SK-N-MC (cell line): ENCODE measurements around the gene NHSL2.
"Not testable (repeated sequence)": the region's sequence is repeated elsewhere in the genome, so short reads cannot be mapped to it uniquely, and the experiment has no call there.

Source experiments
- DNase-seq: peaks from one replicate; pipeline ENCODE4 v3.0.0-alpha.2; 2011; ENCODE audit warnings: low read depth, low spot score
- H3K27ac ChIP-seq: fragments of 200-600 bp; sonication (generic); 2 replicates; pipeline ENCODE4 v1.5.1; 2016; ENCODE audit warnings: mixed run types
- H3K36me3 ChIP-seq: fragments of 200-600 bp; sonication (generic); 2 replicates; pipeline ENCODE4 v1.6.1; 2017; ENCODE audit warnings: antibody characterized with exemption, low read length, mixed read lengths; ENCODE audit not compliant: insufficient read depth
- H3K4me3 ChIP-seq: fragments of 200-600 bp; sonication (generic); 2 replicates; pipeline ENCODE4 v1.5.1; 2016
- H3K9ac ChIP-seq: fragments of 200-600 bp; sonication (generic); 2 replicates; pipeline ENCODE4 v1.8.0; 2017; ENCODE audit warnings: mixed run types, mixed read lengths; ENCODE audit not compliant: insufficient read length
- H3K9me3 ChIP-seq: fragments of 200-600 bp; sonication (generic); 2 replicates; pipeline ENCODE4 v1.6.1; 2017; ENCODE audit warnings: low read depth, mild to moderate bottlenecking, antibody characterized with exemption, low read length, moderate library complexity, mixed read lengths
- EZH2 ChIP-seq: fragments of 200-600 bp; sonication (generic); IDR thresholded peaks from one replicate; pipeline ENCODE4 v1.6.1; 2017; ENCODE audit warnings: antibody characterized with exemption
- FOXP2 ChIP-seq: optimal IDR thresholded peaks from 2 replicates; pipeline ENCODE3; 2011; ENCODE audit warnings: mild to moderate bottlenecking, moderate library complexity; ENCODE audit not compliant: insufficient read depth; ENCODE audit errors: extremely low read length, control extremely low read depth
- POLR2AphosphoS5 ChIP-seq: IDR thresholded peaks from 2 replicates; pipeline ENCODE4 v1.6.1; 2012; ENCODE audit warnings: mild to moderate bottlenecking, low read depth, low read length, borderline replicate concordance

NHSL2 gene

DNA sequence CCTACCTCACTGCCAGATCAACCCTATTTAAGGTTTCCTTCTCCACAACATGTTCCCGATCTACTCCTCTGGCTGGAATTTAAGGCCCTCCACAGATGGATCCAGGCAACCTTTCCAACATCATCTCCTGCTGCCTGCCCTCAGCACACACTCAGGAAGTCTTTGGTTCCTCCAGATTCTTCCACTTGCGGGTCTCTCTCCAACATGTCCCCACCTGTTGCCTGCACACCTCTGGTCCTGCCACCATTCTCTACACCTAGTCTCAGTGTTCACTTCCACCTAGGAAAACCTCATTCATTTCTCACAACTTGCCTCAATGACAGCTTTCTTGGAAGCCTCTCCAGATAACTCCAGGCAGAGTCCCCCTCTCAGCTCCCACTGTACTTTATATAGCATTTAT, 140.9 kb downstream of the NHSL2 start:
- Histone ChIP-seq H3K4me3 (no peak overlapping the region), H3K27ac (no peak overlapping the region), H3K9me3 (no peaks in the 10 kb centered on the region), H3K9ac (no peak overlapping the region), H3K36me3 (no peaks in the 10 kb centered on the region)
- no peak for TF ChIP-seq FOXP2
- no peak for TF ChIP-seq POLR2AphosphoS5
- no peak for TF ChIP-seq EZH2
- DNase-seq: no peak

DNA sequence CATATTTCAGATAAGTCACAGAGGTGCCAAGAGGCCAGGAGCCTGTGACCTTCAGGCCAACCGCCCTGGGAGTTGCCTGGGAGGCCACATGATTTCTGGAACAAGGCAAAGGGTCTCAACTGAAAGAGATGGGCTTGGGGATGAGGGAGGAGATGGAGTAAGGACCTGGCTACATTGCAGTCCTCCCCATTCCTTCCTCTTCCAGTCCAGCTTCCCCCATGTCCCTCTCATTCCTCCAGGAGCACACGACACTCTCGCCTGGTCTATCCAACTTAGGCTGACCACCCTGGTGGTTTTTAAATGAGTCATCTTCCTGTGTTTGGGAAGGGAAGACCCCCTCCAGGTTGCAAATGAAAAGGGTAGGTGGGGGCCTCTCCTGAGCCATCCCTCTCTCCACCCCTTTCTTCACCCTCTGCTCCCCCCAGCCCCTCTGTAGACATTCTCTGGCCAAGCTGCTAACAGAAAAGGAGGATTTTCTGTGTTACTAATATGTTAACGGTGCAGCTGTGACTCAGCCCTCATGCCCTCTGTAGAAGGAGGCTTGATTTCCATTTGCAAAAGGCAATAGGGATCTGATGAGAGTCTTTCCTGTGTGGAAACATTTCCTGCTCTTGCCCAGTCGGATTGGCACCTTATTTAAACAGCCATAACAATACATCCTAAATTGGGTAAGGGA, 141.9 kb downstream of the NHSL2 start:
- Histone ChIP-seq H3K27ac (no peak overlapping the region), H3K4me3 (no peak overlapping the region), H3K36me3 (no peaks in the 10 kb centered on the region), H3K9ac (no peak overlapping the region), H3K9me3 (no peaks in the 10 kb centered on the region)
- TF ChIP-seq FOXP2 (no peak), EZH2 (no peak), POLR2AphosphoS5 (no peak)
- no peak for DNase-seq

DNA sequence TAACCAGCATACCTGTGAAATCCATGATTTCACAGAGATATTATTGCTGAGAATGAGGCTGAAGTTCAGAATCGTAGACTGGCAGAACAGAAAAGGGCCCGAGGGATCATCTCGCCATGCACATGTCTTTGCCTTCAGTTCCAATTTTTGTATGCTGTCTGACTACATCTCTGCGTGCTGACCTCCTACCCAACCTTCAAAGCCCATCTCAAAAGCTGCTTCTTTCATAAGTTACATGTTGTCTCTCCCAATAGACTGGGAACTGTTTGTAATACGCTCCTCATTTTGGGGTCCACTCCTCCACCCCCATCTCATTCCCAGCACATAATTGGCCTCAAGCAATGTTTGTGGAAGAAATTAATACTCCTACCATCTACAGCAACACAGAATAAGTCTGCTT, 142.9 kb downstream of the NHSL2 start:
- no peak overlapping the region for H3K9ac ChIP-seq
- no peak overlapping the region for H3K27ac ChIP-seq

DNA sequence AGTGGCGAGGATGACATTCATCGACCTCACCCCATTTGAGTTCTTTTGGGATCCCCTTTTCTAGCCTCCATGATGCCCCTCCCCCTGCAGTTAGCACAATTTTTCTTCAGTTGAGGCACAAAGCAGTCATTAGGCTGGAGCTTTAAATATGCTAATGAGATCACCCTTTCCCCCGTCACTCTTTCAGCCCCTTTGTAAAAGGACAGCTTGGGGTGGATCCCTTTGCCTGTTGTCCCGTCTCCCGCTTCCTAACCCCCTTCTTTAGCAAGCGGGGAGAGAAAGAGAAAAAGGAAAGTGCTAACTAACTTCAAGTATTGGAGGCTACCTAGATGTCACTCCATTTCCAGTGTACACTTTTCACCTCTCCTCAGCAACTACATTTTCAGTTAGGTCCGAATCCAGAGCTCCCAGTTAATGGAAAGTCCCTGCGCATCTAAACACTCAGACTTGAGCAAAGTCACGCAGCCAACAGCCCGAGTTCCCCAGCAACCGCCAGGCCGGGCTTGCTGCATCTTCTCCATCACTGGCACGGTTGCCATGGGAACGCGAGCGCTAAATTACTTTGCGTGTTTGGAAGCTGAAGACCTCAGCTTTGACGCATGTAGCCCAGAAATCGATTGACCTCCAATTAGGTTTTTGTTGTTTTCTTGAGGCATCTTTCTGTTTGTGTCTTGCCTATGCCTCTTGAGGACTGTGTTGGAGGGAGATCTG, 144.3 kb downstream of the NHSL2 start:
- H3K36me3 ChIP-seq: no peaks in the 10 kb centered on the region
- DNase-seq: no peak

More for the DNA sequence above, 142.9 kb downstream of the NHSL2 start:
- Histone ChIP-seq H3K9me3 (no peaks in the 10 kb centered on the region), H3K36me3 (no peaks in the 10 kb centered on the region), H3K4me3 (no peak overlapping the region)
- TF ChIP-seq FOXP2: no peak
- DNase-seq: no peak

DNA sequence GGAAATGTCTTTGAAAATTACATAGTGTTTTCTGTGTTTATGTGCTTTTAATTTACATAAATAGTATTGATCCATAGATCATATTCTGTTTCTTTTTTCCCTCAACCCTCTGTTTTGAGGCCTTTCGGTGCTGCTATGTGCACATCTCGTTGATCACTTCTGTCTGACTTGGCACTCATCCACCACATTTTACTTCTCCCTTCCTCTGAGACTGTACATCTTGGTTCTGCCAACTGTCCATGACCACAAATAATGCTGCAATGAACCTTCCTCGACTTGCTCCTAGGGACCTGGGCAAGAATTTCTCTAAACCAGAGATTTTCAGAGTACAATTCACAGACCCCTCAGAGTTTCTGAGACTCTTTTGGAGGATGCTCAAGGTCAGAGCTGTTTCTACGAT, 146.7 kb downstream of the NHSL2 start:
- Histone ChIP-seq H3K9ac (no peak overlapping the region), H3K36me3 (no peaks in the 10 kb centered on the region), H3K4me3 (no peak overlapping the region), H3K9me3 (no peaks in the 10 kb centered on the region), H3K27ac (no peak overlapping the region)
- no peak for TF ChIP-seq POLR2AphosphoS5
- no peak for TF ChIP-seq FOXP2
- no peak for TF ChIP-seq EZH2
- DNase-seq: no peak

More for the DNA sequence above, 144.3 kb downstream of the NHSL2 start:
- Histone ChIP-seq H3K4me3 (no peak overlapping the region), H3K9ac (no peak overlapping the region), H3K9me3 (no peaks in the 10 kb centered on the region), H3K27ac (no peak overlapping the region)
- TF ChIP-seq POLR2AphosphoS5 (no peak), EZH2 (no peak), FOXP2 (no peak)

DNA sequence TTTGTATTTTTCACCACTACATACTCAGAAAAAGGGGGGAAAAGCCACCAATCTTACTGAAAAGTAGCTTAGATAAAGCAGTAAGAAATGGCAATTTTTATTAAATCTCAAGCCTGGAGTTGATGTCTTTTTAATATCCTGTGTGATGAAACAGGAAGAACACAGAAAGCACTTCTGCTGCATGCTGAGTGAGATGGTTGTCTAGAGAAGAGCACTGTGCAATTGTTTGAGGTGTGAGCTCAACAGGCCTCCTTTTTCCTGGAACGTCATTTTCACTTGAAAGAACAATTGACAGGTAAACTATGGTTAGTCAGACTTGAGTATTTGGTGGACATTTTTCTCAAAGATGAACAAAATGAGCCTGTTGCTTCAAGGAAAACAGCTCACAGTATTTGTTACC, 147.2 kb downstream of the NHSL2 start:
- H3K9me3 ChIP-seq: no peaks in the 10 kb centered on the region
- no peak overlapping the region for H3K9ac ChIP-seq
- DNase-seq: no peak
- H3K4me3 ChIP-seq: no peak overlapping the region
- H3K36me3 ChIP-seq: no peaks in the 10 kb centered on the region
- no peak overlapping the region for H3K27ac ChIP-seq
- TF ChIP-seq EZH2 (no peak), POLR2AphosphoS5 (no peak), FOXP2 (no peak)

DNA sequence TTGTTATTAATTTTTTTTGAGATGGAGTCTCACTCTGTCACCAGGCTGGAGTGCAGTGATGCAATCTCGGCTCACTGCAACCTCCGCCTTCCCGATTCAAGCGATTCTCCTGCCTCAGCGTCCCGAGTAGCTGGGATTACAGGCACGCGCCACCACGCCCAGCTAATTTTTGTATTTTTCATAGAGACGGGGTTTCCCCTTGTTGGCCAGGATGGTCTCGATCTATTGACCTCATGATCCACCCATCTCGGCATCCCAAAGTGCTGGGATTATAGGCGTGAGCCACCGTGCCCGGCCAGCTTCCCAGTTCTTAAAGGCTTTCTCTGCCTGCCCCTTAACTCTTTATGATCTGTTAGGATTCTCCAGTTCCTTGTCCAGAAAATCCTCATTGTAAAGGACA, 147.7 kb downstream of the NHSL2 start:
- H3K9ac ChIP-seq, H3K36me3 ChIP-seq, H3K4me3 ChIP-seq, DNase-seq, H3K9me3 ChIP-seq, H3K27ac ChIP-seq: not testable (repeated sequence)

DNA sequence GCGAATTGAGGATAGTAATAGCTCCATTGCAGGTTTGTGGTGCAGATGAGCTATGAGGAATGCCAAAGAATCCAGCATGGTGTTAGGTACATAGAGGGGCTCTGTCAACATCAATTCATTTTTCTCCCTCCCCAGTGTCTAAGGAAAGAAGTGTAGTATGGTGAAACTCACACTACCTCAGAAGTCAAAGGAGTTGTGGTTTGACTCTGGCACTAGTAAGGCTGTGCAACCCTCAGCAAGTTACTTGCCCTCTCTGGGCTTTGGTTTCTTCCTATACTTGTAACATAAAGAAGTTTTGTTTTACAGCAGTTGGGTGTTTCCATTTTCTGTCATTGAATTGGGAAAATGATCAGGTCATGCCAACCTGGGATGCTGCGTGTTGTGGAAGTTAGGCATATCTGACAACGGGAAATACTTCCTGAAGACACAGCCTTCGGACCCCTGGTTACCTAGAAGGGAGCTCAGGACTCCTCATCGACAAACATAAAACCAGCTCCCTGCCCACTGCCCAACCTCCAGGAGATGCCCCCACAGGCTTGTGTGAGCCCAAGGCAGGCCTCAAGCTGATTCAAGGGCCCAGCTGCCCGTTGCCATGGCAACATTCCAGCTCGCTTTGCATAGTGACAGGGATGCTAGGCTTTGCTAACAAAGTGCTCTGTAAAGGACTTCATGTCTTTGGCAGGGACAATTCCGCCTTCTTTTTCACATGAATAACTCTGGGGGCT, 149.7 kb downstream of the NHSL2 start:
- Histone ChIP-seq H3K9me3 (no peaks in the 10 kb centered on the region), H3K4me3 (no peak overlapping the region), H3K36me3 (no peaks in the 10 kb centered on the region), H3K9ac (no peak overlapping the region), H3K27ac (no peak overlapping the region)
- no peak for DNase-seq
- TF ChIP-seq POLR2AphosphoS5 (no peak), EZH2 (no peak), FOXP2 (no peak)

DNA sequence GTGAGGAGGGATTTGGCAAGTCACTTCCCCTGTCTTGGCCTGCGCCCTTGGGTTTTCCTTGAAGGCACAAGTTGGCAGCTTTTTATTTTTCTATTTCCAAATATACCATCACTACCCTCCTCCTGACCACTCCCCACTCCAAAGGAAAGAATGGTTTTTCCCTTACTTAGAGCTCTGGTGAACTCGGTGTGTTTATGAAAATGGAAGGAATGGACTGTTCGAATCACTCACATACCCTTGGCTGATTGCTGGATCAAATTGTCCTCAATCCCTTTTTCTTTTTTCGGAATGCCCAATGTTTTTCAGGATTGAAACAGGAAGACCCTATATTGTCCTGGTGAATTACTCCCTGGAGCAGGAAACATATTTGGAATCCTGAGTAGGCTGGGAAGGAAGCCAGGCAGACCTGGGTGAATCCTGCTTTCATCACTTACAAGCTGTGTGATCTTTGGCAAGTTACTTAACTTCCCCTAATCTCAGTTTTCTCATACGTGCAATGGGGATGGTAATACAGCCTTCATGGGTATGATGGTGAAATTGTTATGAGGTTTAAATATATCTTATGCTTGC, 150.4 kb downstream of the NHSL2 start:
- Histone ChIP-seq H3K4me3 (no peak overlapping the region), H3K9me3 (no peaks in the 10 kb centered on the region), H3K27ac (no peak overlapping the region), H3K9ac (no peak overlapping the region), H3K36me3 (no peaks in the 10 kb centered on the region)
- TF ChIP-seq EZH2: no peak
- TF ChIP-seq FOXP2: no peak
- no peak for TF ChIP-seq POLR2AphosphoS5
- DNase-seq: no peak
